ENCODE results near the gene RB1. TPM values are rescaled to one million over a fixed set of nuclear protein-coding genes. Genes with fewer than 3 reads are reported as not detected.

The RB1 gene
- total RNA-seq, 1 experiment from 2014 or later: 43.4 TPM

DNA sequence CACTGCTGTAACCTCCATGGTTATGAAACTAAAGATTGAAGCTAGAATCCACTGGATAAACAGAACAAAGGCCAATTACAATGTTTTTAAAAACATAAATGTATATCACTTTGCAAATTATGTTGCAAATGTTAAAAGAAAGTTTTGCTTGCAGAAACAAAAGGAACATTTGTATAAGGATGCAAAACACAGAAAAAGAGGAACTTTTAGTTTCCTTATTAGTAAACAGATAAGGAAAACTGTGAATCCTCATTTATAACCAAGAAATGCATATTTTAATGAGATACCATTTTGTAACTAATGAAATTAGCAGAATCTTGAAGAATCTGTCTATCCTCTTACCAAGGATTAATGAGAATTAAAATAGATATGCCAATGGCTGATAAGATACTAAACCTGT, 77.0 kb downstream of the RB1 start:
- peaks cover 58% of the 10 kb centered on the region for H3K36me3 Mint-ChIP-seq (ENCODE audit: insufficient read depth, unreplicated experiment)
- H3K4me3 Mint-ChIP-seq (ENCODE audit: unreplicated experiment): no peak overlapping the region
- H3K9me3 Mint-ChIP-seq (ENCODE audit: unreplicated experiment): no peaks in the 10 kb centered on the region
- POLR2A ChIA-PET: interaction anchor here (1.2 kb wide), 1 partner anchor 17 kb away, joined by 3 read pairs; no protein-coding TSS in a partner anchor
- no peak overlapping the region for H3K27ac Mint-ChIP-seq (ENCODE audit: low read depth, unreplicated experiment)
- CTCF ChIA-PET: interaction anchor here (0.6 kb wide), 1 partner anchor 221 kb away, joined by 4 read pairs; no protein-coding TSS in a partner anchor
- no peak for TF ChIP-seq CTCF (IDR thresholded peaks at IDR 0.05; ENCODE audit: unreplicated experiment)
- no peaks in the 10 kb centered on the region for H3K27me3 Mint-ChIP-seq (ENCODE audit: insufficient read depth, unreplicated experiment)
- no TSS peak for BruUV-seq (replicated peaks)
- H3K4me1 Mint-ChIP-seq (ENCODE audit: insufficient read depth, unreplicated experiment): no peaks in the 10 kb centered on the region
- DNase-seq (ENCODE audit: unreplicated experiment): no peak
- intact Hi-C loops (cut with micrococcal nuclease): no loop called here

- Mint-ChIP-seq H3K9me3 (ENCODE audit: unreplicated experiment) (no peaks in the 10 kb centered on the region), H3K4me3 (ENCODE audit: unreplicated experiment) (no peak overlapping the region), H3K4me1 (ENCODE audit: insufficient read depth, unreplicated experiment) (no peaks in the 10 kb centered on the region), H3K36me3 (ENCODE audit: insufficient read depth, unreplicated experiment) (peaks cover 49% of the 10 kb centered on the region), H3K27ac (ENCODE audit: low read depth, unreplicated experiment) (no peak overlapping the region), H3K27me3 (ENCODE audit: insufficient read depth, unreplicated experiment) (no peaks in the 10 kb centered on the region)
- TF ChIP-seq CTCF (IDR thresholded peaks at IDR 0.05; ENCODE audit: unreplicated experiment): no peak
- intact Hi-C loops (cut with micrococcal nuclease): no loop called here
- ChIA-PET POLR2A (no interaction called here), CTCF (no interaction called here)
- BruUV-seq (replicated peaks): no TSS peak
- no peak for DNase-seq (ENCODE audit: unreplicated experiment)
These were observed 79.8 kb downstream of the RB1 start for GRCh38 chr13:48383384-48383783.

GRCh38 chr13:48386816-48387215, 83.3 kb downstream of the RB1 start:
- no TSS peak for BruUV-seq (replicated peaks)
- no peaks in the 10 kb centered on the region for H3K9me3 Mint-ChIP-seq (ENCODE audit: unreplicated experiment)
- ChIA-PET POLR2A (interaction anchor here (0.6 to 1.2 kb wide), 3 partner anchors 17 to 879 kb away, joined by 3 read pairs; no protein-coding TSS in a partner anchor), CTCF (interaction anchor here (0.6 kb wide), 1 partner anchor 440 kb away, joined by 3 read pairs; no protein-coding TSS in a partner anchor)
- DNase-seq (ENCODE audit: unreplicated experiment): no peak
- no peak for TF ChIP-seq CTCF (IDR thresholded peaks at IDR 0.05; ENCODE audit: unreplicated experiment)
- H3K27me3 Mint-ChIP-seq (ENCODE audit: insufficient read depth, unreplicated experiment): no peaks in the 10 kb centered on the region
- no peak overlapping the region for H3K27ac Mint-ChIP-seq (ENCODE audit: low read depth, unreplicated experiment)
- H3K4me3 Mint-ChIP-seq (ENCODE audit: unreplicated experiment): no peak overlapping the region
- intact Hi-C loops (cut with micrococcal nuclease): no loop called here
- no peaks in the 10 kb centered on the region for H3K4me1 Mint-ChIP-seq (ENCODE audit: insufficient read depth, unreplicated experiment)
- H3K36me3 Mint-ChIP-seq (ENCODE audit: insufficient read depth, unreplicated experiment): peaks cover 24% of the 10 kb centered on the region

- POLR2A ChIA-PET: no interaction called here
- Mint-ChIP-seq H3K27me3 (ENCODE audit: insufficient read depth, unreplicated experiment) (no peaks in the 10 kb centered on the region), H3K9me3 (ENCODE audit: unreplicated experiment) (peaks cover 8% of the 10 kb centered on the region), H3K4me3 (ENCODE audit: unreplicated experiment) (no peak overlapping the region), H3K4me1 (ENCODE audit: insufficient read depth, unreplicated experiment) (no peaks in the 10 kb centered on the region), H3K36me3 (ENCODE audit: insufficient read depth, unreplicated experiment) (peaks cover 24% of the 10 kb centered on the region), H3K27ac (ENCODE audit: low read depth, unreplicated experiment) (no peak overlapping the region)
- DNase-seq (ENCODE audit: unreplicated experiment): no peak
- TF ChIP-seq CTCF (IDR thresholded peaks at IDR 0.05; ENCODE audit: unreplicated experiment): no peak
- no TSS peak for BruUV-seq (replicated peaks)
- CTCF ChIA-PET: no interaction called here
- intact Hi-C loops (cut with micrococcal nuclease): no loop called here
These were observed 87.7 kb downstream of the RB1 start for GRCh38 chr13:48391257-48391656.

All from MCF 10A (cell line).